HTR-8/SVneo (cell line): ENCODE measurements around the gene ARSB.
A peak's percentile ranks its signal among the peaks of the same experiment; 100 is the strongest.
"Not testable (repeated sequence)": the region's sequence is repeated elsewhere in the genome, so short reads cannot be mapped to it uniquely, and the experiment has no call there.

Experiments used
- DNase-seq: peaks from one replicate; pipeline ENCODE4 v3.0.0; 2011; ENCODE audit warnings: low spot score, mixed read lengths; ENCODE audit not compliant: insufficient read length
- FAIRE-seq: peaks from 2 replicates; lab custom pipeline; 2011; peaks lifted over from hg19 to GRCh38; lab: Jason Lieb, UNC

Gene ARSB

DNA sequence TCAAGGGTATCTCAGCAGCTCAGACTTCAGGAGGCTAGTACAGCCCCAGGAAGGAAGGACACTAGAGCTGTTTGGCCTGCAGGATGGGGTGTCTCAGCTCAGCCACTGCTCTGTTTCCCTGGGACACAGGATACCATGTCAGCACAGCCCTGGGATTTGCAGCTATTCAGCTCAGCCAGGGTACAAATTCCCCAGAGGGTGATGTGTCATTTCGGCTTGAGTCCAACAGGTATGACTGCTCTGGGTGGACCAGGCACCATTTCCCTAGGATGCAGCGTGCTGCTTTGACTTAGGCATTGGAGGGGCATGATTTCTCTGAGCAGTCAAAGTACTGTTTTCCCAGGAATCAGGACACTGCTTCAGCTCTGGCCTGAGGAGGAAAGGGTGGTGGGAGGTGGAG, 130.1 kb downstream of the ARSB start:
- FAIRE-seq = no peak
- DNase-seq = no peak

DNA sequence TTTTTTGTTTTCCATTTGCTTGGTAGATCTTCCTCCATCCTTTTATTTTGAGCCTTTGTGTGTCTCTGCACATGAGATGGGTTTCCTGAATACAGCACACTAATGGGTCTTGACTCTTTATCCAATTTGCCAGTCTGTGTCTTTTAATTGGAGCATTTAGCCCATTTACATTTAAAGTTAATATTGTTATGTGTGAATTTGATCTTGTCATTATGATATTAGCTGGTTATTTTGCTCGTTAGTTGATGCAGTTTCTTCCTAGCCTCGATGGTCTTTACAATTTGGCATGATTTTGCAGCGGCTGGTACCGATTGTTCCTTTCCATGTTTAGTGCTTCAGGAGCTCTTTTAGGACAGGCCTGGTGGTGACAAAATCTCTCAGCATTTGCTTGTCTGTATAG, 133.2 kb downstream of the ARSB start:
- not testable (repeated sequence) for DNase-seq, FAIRE-seq

DNA sequence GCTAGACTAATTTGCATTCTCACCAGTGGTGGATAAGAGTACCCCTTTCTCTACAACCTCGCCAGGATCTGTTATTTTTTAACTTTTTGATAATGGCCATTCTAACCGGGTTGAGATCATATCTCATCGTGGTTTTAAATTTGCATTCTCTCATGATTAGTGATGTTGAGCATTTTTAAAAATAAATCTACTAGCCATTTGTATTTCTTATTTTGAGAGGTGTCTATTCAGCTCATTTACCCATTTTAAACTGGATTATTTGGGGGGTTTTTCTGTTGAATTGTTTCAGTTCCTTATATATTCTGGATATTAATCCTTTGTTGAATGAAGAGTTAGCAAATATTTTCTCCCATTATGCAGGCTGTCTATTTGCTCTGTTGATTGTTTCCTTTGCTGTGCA, 139.6 kb downstream of the ARSB start:
- FAIRE-seq (no peak), DNase-seq (no peak)

- FAIRE-seq (no peak), DNase-seq (no peak)
Measured at GRCh38 chr5:78843436-78843835, 141.7 kb downstream of the ARSB start.

DNA sequence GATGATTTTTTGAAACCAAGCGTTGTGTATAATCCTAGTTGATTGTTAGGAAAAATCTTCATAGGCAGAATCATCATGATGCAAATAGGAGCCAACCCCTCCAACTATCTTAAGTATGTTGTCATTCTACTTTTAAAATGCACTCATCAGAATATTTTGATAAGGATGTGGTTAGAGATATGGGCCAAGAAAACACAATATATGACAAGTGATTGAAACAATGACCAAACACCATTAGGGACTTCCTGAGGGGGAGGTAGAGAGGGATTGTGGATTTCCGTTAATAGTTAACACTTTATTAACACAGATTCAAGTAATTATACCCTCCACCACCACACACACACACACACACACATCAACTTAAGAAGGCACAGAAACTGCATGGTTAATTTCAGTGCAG, 143.3 kb downstream of the ARSB start:
- DNase-seq (no peak), FAIRE-seq (no peak)

GRCh38 chr5:78838753-78839152, 146.4 kb downstream of the ARSB start:
- no peak for DNase-seq

DNA sequence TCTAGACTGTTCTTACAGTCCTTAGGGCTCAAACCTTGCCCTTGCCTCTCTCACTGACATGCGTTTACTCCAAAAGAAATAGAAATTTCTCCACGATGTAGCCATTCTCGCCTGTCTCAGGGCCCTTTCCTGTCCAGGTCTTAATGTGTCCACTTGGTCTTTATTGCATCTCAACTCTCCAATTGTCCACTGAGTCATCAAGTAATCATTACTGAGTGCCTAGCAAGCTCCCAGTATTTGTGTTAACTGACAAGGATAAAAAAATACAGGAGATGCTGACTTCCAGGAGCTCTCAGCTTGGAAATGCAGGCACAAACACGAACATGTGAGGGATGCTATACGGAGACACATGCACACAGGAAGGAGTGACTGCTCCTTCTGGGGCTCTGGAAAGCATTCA, 147.3 kb downstream of the ARSB start:
- DNase-seq = no peak
- FAIRE-seq = no peak

More at GRCh38 chr5:78838753-78839152, 146.4 kb downstream of the ARSB start:
- FAIRE-seq = no peak

- DNase-seq = no peak
- FAIRE-seq = no peak
Measured at GRCh38 chr5:78835176-78835575, 149.9 kb downstream of the ARSB start.

- DNase-seq (no peak), FAIRE-seq (no peak)
Measured at GRCh38 chr5:78833284-78833683, 151.8 kb downstream of the ARSB start.

- no peak for FAIRE-seq
- no peak for DNase-seq
Measured at GRCh38 chr5:78830528-78831046, 154.5 kb downstream of the ARSB start.

GRCh38 chr5:78829811-78830527, 155.1 kb downstream of the ARSB start:
- FAIRE-seq = no peak
- DNase-seq = no peak

- no peak for DNase-seq
- FAIRE-seq = no peak
Measured at GRCh38 chr5:78827725-78828124, 157.4 kb downstream of the ARSB start.

DNA sequence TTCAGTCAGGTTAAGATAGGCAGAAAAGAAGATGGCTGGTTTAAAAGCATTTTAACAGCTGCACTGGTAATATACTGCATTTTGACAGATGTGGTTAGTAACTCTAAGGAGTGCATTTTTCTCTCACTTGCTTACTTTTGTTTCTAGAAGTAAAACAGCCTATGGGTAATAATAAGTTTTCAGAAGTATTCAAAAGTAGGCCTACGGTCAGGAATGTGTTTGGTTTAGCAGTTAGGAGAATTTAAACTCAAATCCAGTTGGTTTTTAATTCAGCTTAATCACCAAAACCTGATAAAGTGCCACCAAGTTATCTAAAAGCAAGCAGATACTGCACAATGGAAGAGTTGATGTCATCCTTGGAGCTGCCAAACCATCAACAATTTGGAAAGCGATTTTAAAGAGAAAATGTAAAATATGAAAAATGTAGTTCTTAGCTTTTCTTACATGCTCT, 160.3 kb downstream of the ARSB start:
- FAIRE-seq (no peak), DNase-seq (no peak)

GRCh38 chr5:78823196-78823595, 161.9 kb downstream of the ARSB start:
- DNase-seq (no peak), FAIRE-seq (no peak)

- FAIRE-seq = no peak
Measured at GRCh38 chr5:78821536-78822021, 163.5 kb downstream of the ARSB start.

GRCh38 chr5:78819707-78820106, 165.4 kb downstream of the ARSB start:
- FAIRE-seq = no peak
- no peak for DNase-seq

More at GRCh38 chr5:78821536-78822021, 163.5 kb downstream of the ARSB start:
- DNase-seq = no peak

DNA sequence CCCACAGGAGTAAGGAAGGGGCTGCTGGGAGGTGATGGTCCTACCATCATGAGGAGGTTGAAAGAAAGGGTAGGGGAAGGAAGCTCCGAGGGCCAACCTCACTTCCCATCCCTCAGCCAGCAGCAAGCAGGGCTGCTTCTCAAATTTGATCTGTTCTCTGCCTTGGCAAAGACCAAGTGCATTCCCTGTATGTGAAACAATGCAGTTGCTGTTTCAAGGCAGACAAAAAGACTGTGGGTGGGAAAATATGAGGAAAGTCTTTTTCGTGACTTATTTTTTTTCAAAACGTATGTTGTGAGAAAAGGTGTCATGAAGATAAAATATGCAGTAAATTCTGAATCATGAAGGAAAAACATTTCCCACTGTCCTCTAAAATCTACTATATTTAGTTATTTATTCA, 165.9 kb downstream of the ARSB start:
- DNase-seq (no peak), FAIRE-seq (no peak)

DNA sequence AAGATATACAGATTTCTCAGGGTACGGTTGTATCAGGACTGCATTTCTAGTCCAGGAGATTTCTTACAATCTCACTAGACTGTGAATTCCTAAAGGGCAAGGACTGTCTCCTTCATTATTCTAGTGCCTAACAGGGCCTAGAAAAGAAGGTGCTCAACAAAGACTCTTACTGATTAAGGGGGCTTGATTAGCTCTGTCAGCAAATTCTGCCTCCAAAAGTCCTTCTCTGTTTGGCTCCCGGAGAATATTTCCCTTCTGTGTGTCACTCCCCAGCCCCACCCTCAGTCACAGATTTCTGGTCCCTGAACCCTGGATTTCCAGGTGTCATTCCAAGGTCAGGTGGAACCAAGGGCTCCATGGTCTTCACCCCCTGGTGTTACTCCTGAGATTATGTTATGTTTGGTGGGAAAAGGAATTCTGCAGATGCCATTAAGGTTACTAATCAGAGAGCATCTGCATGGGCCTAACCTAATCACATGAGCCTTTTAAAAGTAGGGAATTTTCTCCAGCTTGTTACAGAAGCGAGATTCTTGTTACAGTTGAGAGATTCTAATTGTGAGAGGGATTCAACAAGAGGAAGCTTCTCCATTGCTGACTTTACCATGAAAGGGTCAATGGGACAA, 168.9 kb downstream of the ARSB start:
- FAIRE-seq = no peak
- no peak for DNase-seq

DNA sequence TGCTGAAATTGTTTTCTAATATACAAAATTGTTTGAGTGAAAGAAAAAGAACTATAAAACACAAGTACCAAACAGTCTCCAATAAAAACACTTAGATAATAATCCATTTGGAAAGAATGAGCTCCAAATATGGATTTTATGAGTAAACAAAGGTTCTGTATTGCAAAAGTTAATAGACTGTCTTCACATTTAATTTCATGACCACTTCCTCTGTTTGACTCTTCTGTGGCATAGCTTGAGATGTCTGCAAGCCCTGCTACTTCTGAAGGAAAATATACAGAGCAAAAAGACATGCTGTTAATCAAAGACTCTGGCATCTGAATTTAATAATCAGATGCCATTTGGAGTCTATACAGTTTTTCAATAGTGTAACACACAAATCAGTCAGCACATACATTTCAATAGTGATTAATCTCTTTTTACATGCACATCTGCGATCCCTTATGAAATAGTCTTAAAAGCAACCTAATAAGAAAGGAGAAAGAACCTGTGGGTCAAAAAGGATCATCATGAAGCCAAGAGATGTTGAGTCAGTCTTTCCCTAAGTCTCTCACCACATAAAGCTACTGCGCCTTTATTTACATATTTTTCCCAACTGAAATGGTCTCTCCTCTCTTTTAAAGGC, 171.1 kb downstream of the ARSB start:
- no peak for FAIRE-seq
- no peak for DNase-seq

DNA sequence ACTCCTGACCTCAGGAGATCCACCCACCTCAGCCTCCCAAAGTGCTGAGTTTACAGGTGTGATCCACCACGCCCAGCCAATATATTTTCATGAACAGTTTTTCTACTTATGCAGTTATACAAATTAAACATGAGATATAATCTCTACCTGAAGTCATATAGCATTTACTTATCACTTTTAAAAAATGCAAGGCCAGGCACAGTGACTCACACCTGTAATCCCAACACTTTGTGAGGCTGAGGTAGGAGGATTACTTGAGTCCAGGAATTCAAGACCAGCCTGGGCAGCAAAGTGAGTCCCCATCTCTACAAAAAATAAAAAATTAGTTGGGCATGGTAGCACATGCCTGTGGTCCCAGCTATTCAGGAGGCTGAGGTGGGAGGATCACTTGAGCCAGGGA, 171.8 kb downstream of the ARSB start:
- DNase-seq (no peak), FAIRE-seq (no peak)

DNA sequence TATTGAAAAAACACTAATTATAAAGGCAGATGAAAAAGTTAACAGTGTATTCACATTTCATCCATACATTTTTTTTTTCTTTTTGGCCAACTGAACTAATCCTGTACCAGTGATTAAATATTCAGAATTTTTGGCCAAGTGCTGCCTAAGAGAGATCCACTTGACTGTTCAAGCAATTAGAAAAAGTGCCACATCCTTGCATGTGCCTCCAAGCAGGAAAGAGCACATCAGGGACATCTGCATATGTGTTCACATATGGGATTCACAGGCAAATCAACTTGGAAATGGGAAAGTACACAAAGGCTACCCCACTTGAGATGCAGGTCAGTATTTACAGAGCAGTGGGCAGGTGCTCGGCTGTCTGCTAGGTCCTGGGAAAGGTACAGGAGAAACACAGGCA, 173.2 kb downstream of the ARSB start:
- FAIRE-seq (peak; percentile 52), DNase-seq (no peak)
